Stimulated activated CD4-positive, alpha-beta T cell treated with anti-CD3 and anti-CD28 coated beads, Interleukin-4, amount 100 ng/mL, for 4 hours (primary cell): ENCODE measurements around the gene SYNPR.

ENCODE experiments used
- DNase-seq, 2 experiments: peaks; one replicate each; pipeline ENCODE4 v3.0.0-alpha.2; 2020

SYNPR gene

GRCh38 chr3:63559884-63560283 is 281.8 kb downstream of the SYNPR start:
- DNase-seq = no peak

GRCh38 chr3:63561879-63562278 is 283.8 kb downstream of the SYNPR start:
- no peak for DNase-seq

DNA sequence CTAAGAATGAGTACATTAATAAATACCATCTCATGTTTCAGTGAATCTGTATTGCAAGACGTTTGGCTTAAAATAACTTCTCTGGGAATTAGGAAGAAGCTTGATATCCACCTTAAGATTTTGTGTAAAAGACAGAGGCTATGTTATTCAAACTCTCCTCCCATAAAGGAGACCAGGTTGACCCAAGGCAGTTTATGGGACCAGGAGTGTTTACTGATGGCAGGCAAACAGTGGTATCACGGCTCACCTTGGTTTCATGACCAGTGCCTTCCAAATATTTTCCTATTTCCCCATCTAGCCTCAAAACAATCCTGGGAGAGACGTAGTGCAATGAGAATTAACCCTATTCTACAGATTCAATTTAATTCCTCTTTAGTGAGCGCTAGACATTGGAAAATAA is 284.2 kb downstream of the SYNPR start:
- no peak for DNase-seq

DNA sequence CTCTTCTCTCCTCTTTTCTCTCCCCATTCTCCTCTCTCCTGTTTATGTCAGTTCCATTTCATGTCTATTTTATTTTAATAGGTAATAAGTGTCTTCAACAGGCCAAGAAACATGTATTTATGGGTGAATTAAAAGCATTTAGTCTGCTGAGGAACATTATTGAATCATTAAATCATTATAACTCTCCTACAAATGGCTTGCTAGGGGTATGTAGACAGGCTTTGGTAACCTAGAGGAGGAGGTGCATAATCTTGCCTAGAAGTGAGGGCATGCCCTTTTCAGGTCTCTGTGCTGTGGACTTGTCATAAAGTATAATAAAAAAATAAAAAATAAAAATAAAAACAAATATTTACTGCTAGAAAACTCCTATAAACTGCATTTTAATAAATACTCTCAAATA is 285.5 kb downstream of the SYNPR start:
- no peak for DNase-seq

GRCh38 chr3:63565220-63565619 is 287.1 kb downstream of the SYNPR start:
- DNase-seq = no peak

DNA sequence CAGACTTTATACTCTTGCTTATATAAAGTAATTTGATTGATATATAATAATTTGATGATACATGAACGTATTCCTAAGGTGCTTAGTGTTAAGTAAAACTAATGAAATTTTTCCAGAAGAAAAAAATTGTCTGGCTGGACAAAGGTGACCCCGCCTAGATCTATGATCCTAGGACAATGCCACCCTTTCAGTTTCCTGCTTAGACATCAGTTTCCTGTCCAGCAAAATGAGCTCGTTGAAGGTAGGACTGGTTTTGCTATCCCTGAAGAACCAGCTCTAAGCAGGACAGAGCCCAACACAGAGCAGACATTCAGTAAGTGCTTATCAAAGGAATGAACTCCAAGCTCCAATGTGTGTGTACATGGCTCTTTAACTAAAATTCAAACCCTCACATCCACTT is 293.6 kb downstream of the SYNPR start:
- no peak for DNase-seq

GRCh38 chr3:63576846-63577245 is 298.7 kb downstream of the SYNPR start:
- no peak for DNase-seq

- no peak for DNase-seq
These were observed 300.8 kb downstream of the SYNPR start for GRCh38 chr3:63578858-63579257.

GRCh38 chr3:63580151-63580550 is 302.0 kb downstream of the SYNPR start:
- no peak for DNase-seq

DNA sequence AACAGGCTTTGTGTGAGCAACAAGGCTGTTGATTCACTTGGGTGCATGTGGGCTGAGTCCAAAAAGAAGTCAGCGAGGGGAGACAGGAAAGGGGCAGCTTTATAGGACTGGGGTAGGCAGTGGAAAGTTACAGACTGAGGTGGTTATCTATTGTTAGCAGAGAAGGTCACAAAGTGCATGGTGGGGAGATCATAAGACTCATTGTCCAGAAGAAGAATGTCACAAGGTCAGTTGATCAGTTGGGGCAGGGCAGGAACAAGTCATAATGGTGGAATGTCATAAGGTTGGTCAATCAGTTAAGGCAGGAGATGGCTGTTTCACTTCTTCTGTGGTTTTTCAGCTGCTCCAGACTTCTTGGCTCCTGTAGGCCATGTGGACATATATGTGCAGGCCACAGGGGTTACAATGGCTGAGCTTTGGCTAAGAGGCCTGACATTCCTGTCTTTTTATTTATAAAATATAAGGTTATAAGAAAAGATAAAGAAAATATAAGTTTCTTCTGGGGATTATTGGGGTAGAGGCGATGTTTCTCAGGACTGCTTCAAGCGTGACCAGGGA is 304.9 kb downstream of the SYNPR start:
- DNase-seq = no peak

- DNase-seq = no peak
These were observed 306.6 kb downstream of the SYNPR start for GRCh38 chr3:63584681-63585080.

DNA sequence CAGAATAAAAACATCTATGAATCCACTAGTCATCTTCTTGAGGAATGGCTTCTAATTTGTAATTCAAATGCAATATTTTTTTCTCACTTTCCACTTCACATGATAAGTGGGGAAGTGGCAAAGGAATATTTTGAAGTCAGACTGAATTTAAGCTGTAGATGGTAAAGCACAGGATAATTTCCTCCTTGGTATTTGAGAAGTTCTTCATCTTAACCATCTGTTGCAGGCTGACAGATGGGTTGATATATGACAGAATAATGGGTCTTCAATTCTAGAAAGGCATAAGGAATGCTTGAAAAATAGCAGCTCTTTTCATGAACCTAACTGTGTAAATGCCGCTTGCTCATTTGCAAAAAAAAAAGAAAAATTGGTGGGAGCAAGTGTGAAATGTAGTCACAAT is 307.8 kb downstream of the SYNPR start:
- no peak for DNase-seq

- DNase-seq = no peak
These were observed 310.8 kb downstream of the SYNPR start for GRCh38 chr3:63588895-63589294.

DNA sequence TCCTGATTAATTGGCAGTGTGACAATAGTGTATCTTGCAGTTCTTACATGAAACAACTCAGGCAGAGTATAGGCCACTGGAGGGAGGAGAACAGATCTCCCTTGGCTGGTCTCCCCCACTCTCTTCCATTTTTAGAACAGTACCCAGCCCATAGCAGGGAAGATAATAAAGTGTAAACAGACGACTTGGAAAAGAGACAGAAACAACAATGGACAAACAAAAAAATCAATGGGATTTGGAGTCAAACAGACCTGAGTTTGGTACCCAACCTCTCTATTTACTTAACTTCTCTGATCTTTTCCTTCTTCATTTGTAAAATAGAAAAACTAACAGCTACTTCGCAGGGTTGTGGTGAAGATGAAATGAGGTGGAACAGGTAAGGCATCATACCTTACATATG is 315.7 kb downstream of the SYNPR start:
- DNase-seq = no peak

GRCh38 chr3:63595221-63595620 is 317.1 kb downstream of the SYNPR start:
- DNase-seq = no peak

GRCh38 chr3:63597019-63597418 is 318.9 kb downstream of the SYNPR start:
- DNase-seq = no peak

DNA sequence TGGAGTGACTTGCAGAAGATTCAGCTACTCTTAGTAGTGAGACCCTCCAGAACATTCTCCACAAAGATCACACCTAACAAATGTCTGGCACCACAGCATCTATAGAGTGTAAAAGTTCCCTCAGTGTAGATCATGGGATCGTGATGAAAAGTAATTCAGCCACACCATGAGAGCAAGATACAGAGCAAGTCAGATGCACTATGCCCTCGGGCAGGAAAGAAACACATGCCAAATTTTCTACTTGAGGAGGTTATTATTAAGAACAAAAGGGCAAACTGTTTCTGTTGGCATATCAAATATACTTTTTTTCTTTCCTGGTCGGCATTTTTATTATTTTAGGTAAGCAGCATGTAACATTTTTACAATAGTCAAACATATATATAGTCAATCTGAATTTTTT is 329.6 kb downstream of the SYNPR start:
- no peak for DNase-seq

- DNase-seq = no peak
These were observed 331.3 kb downstream of the SYNPR start for GRCh38 chr3:63609408-63609807.

DNA sequence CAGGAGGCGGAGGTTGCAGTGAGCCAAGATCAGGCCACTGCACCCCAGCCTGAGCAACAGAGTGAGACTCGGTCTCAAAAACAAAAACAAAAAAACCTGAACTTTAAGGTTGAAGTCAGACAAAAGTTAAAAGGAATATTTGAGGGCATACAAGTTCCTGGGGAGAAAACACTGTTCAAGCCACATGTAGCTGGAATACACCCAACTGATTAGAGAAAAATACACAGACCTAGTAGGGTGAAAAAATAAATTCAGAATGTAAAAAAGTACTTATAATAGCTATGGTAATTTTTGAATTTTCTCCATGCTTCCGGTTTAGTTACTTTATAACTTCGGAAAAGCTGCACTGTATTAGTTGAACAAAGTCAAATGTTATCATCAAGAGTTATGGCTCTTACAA is 331.7 kb downstream of the SYNPR start:
- DNase-seq = no peak

GRCh38 chr3:63611382-63611781 is 333.3 kb downstream of the SYNPR start:
- no peak for DNase-seq

- DNase-seq = no peak
These were observed 335.5 kb downstream of the SYNPR start for GRCh38 chr3:63613561-63613960.

- no peak for DNase-seq
These were observed 339.3 kb downstream of the SYNPR start for GRCh38 chr3:63617391-63617790.

GRCh38 chr3:63624941-63625560 is 346.9 kb downstream of the SYNPR start:
- DNase-seq = no peak

- DNase-seq = no peak
These were observed 353.6 kb downstream of the SYNPR start for GRCh38 chr3:63631670-63632069.

DNA sequence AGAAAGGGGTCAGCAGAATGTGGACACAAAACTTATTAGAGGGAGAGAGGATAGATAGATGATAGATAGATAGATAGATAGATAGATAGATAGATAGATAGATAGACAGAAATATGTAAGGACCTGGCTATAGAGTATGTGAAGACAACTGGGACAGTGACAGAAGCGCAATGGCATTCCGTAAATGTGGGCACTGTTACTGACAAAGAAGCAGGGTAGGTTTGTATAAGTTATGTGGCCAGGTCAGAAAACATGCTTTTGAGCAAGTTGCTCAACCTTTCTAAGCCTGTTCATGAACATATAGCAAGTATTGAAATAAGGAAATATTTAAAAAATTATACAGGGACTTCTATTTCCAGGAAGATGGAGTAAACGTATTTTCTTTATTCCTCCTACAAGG is 357.1 kb downstream of the SYNPR start:
- DNase-seq = no peak
